Mesenchymal stem cell (in vitro differentiated cells and primary cell): ENCODE measurements around the gene GJC2.

Experiments used
- DNase-seq: peaks from one replicate; pipeline ENCODE4 v3.0.0-alpha.2; 2013
- H2AFZ ChIP-seq: one replicate; pipeline ENCODE4 v1.6.1; 2013; ENCODE audit warnings: low read depth, mild to moderate bottlenecking, control low read depth, inconsistent platforms, low read length, moderate library complexity
- H2AK5ac ChIP-seq: 2 replicates; pipeline ENCODE4 v1.6.1; 2013; ENCODE audit warnings: low read length, moderate library complexity, mild to moderate bottlenecking, inconsistent platforms; ENCODE audit not compliant: severe bottlenecking
- H2BK120ac ChIP-seq: one replicate; pipeline ENCODE4 v1.6.1; 2013; ENCODE audit warnings: low read depth, mild to moderate bottlenecking, inconsistent platforms, low read length, moderate library complexity
- H2BK12ac ChIP-seq, 2 experiments: one replicate each; pipeline ENCODE4 v1.6.1; 2013; ENCODE audit warnings: inconsistent platforms in 2 of 2, low read length in 2 of 2, mild to moderate bottlenecking in 2 of 2, moderate library complexity in 2 of 2, control low read depth in 1 of 2
- H2BK15ac ChIP-seq: one replicate; pipeline ENCODE4 v1.6.1; 2013; ENCODE audit warnings: mild to moderate bottlenecking, low read depth, inconsistent platforms; ENCODE audit not compliant: poor library complexity, severe bottlenecking
- H2BK5ac ChIP-seq: 2 replicates; pipeline ENCODE4 v1.6.1; 2013; ENCODE audit warnings: low read depth, mild to moderate bottlenecking, low read length, control low read depth, inconsistent platforms; ENCODE audit not compliant: poor library complexity, severe bottlenecking
- H3K14ac ChIP-seq, 2 experiments: one replicate each; pipeline ENCODE4 v1.6.1; 2013; ENCODE audit warnings: inconsistent platforms in 2 of 2, low read length in 2 of 2, control low read depth in 1 of 2, mild to moderate bottlenecking in 1 of 2, moderate library complexity in 1 of 2
- H3K18ac ChIP-seq, 2 experiments: one replicate each; pipeline ENCODE4 v1.6.1; 2013; ENCODE audit warnings: inconsistent platforms in 2 of 2, low read length in 2 of 2, control low read depth in 1 of 2, low read depth in 1 of 2, mild to moderate bottlenecking in 1 of 2
- H3K23ac ChIP-seq, 2 experiments: one replicate each; pipeline ENCODE4 v1.6.1; 2013; ENCODE audit warnings: inconsistent platforms in 2 of 2, low read length in 2 of 2, mild to moderate bottlenecking in 2 of 2, moderate library complexity in 2 of 2, control low read depth in 1 of 2
- H3K27ac ChIP-seq: 2 replicates; pipeline ENCODE4 v1.5.1; 2013; ENCODE audit warnings: mild to moderate bottlenecking, moderate library complexity, low read length, control low read depth, inconsistent platforms; ENCODE audit not compliant: poor library complexity, severe bottlenecking
- H3K27me3 ChIP-seq, 2 experiments: 2 replicates each; pipeline versions ENCODE4 v1.6.1 to v1.7.0; 2013; ENCODE audit warnings: low read length in 2 of 2, mild to moderate bottlenecking in 2 of 2, moderate library complexity in 2 of 2, control low read depth in 1 of 2, inconsistent platforms in 1 of 2; ENCODE audit not compliant: control insufficient read depth in 1 of 2, insufficient read depth in 1 of 2
- H3K36me3 ChIP-seq, 2 experiments: 2 replicates each; pipeline versions ENCODE4 v1.6.1 to v1.7.0; 2013; ENCODE audit warnings: low read length in 2 of 2, control low read depth in 1 of 2, inconsistent platforms in 1 of 2, low read depth in 1 of 2, mild to moderate bottlenecking in 1 of 2; ENCODE audit not compliant: insufficient read depth in 2 of 2, control insufficient read depth in 1 of 2
- H3K4ac ChIP-seq, 2 experiments: one replicate each; pipeline ENCODE4 v1.6.1; 2013; ENCODE audit warnings: inconsistent platforms in 2 of 2, low read length in 2 of 2, mild to moderate bottlenecking in 2 of 2, moderate library complexity in 2 of 2, control low read depth in 1 of 2, low read depth in 1 of 2
- H3K4me1 ChIP-seq: 2 replicates; pipeline ENCODE4 v1.6.1; 2013; ENCODE audit warnings: low read depth, low read length, control low read depth; ENCODE audit not compliant: control insufficient read depth, insufficient read depth
- H3K4me2 ChIP-seq: 2 replicates; pipeline ENCODE4 v1.6.1; 2013; ENCODE audit warnings: low read length, mild to moderate bottlenecking, inconsistent platforms; ENCODE audit not compliant: poor library complexity, severe bottlenecking
- H3K4me3 ChIP-seq, 2 experiments: 2 replicates each; pipeline versions ENCODE4 v1.5.1 to v1.7.0; 2013; ENCODE audit warnings: low read length in 2 of 2, mild to moderate bottlenecking in 2 of 2, control low read depth in 1 of 2, low read depth in 1 of 2; ENCODE audit not compliant: insufficient read depth in 1 of 2
- H3K79me1 ChIP-seq: replicated peaks from 2 replicates; pipeline ENCODE4 v1.6.1; 2013; ENCODE audit warnings: mild to moderate bottlenecking, control low read depth, low read length, inconsistent platforms; ENCODE audit not compliant: poor library complexity, severe bottlenecking
- H3K9ac ChIP-seq: 2 replicates; pipeline ENCODE4 v1.7.0; 2013; ENCODE audit warnings: mild to moderate bottlenecking, low read length, moderate library complexity
- H3K9me3 ChIP-seq: 2 replicates; pipeline ENCODE4 v1.7.0; 2013; ENCODE audit warnings: mild to moderate bottlenecking, low read length; ENCODE audit not compliant: control insufficient read depth
- H4K8ac ChIP-seq: one replicate; pipeline ENCODE4 v1.6.1; 2013; ENCODE audit warnings: inconsistent platforms, mild to moderate bottlenecking, low read length, moderate library complexity
- H4K91ac ChIP-seq: one replicate; pipeline ENCODE4 v1.6.1; 2013; ENCODE audit warnings: mild to moderate bottlenecking, low read length, inconsistent platforms
- WGBS: methylation state at CpG from one replicate; pipeline ENCODE4 v1.1.7; 2013; ENCODE audit warnings: mixed read lengths; 5-methylcytosine and 5-hydroxymethylcytosine counted together

GJC2 gene

GRCh38 chr1:228144193-228144992 lies 5.3 kb upstream of the GJC2 start:
- no peak overlapping the region for H3K27ac ChIP-seq
- H2AK5ac ChIP-seq = no peak overlapping the region
- H4K8ac ChIP-seq = no peak overlapping the region
- peak overlapping the region; percentile 34 for H4K91ac ChIP-seq
- DNase-seq = no peak
- peak overlapping the region; percentile 26 for H3K9ac ChIP-seq
- peaks cover 44% of the 10 kb centered on the region for H3K4me1 ChIP-seq
- WGBS = 97% methylated on average over 13 of the region's 16 CpGs
- H3K18ac ChIP-seq = no peak overlapping the region
- no peak overlapping the region for H3K14ac ChIP-seq
- H3K79me1 ChIP-seq = peaks cover 35% of the 10 kb centered on the region
- no peak overlapping the region for H3K4me3 ChIP-seq
- no peak overlapping the region for H3K4me2 ChIP-seq
- H2BK5ac ChIP-seq = no peak overlapping the region
- no peak overlapping the region for H2BK12ac ChIP-seq
- H2BK120ac ChIP-seq = no peak overlapping the region
- no peaks in the 10 kb centered on the region for H3K27me3 ChIP-seq
- no peak overlapping the region for H3K4ac ChIP-seq
- H3K9me3 ChIP-seq = no peaks in the 10 kb centered on the region
- no peak overlapping the region for H2BK15ac ChIP-seq
- H3K23ac ChIP-seq = no peak overlapping the region
- H2AFZ ChIP-seq = no peak overlapping the region
- H3K36me3 ChIP-seq = peaks cover 36 to 76% of the 10 kb centered on the region in 2 experiments

DNA sequence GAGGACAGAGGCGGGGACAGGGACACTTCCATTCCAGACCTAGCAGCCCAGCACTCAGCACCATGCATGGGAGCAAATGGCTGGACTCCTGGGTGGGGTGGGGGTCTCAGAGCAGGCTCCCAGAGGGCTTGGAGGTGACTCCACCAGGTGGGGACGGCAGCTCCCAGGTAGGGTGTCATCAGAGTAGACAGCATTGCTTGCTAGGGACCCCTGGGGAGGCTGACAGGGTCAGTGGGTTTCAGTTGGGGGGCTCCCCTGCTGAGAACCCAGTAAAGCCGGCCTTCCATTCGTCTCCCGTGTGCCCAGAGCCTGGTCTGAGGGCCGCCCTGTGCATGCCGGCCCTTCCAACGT lies 4.8 kb upstream of the GJC2 start:
- no peak overlapping the region for H3K4ac ChIP-seq
- 92% methylated on average over 7 of the region's 8 CpGs for WGBS
- H3K14ac ChIP-seq = no peak overlapping the region
- no peak overlapping the region for H2BK5ac ChIP-seq
- peak overlapping the region; percentile 26 for H3K9ac ChIP-seq
- no peak overlapping the region for H2BK15ac ChIP-seq
- H3K27ac ChIP-seq = no peak overlapping the region
- H3K4me2 ChIP-seq = no peak overlapping the region
- H3K9me3 ChIP-seq = no peaks in the 10 kb centered on the region
- no peak overlapping the region for H4K8ac ChIP-seq
- peaks cover 49% of the 10 kb centered on the region for H3K4me1 ChIP-seq
- no peak overlapping the region for H3K23ac ChIP-seq
- H2AK5ac ChIP-seq = no peak overlapping the region
- H3K27me3 ChIP-seq = no peaks in the 10 kb centered on the region
- no peak overlapping the region for H4K91ac ChIP-seq
- H2BK12ac ChIP-seq = no peak overlapping the region
- DNase-seq = no peak
- H3K79me1 ChIP-seq = peaks cover 39% of the 10 kb centered on the region
- H2AFZ ChIP-seq = no peak overlapping the region
- H3K18ac ChIP-seq = no peak overlapping the region
- peaks cover 36 to 82% of the 10 kb centered on the region in 2 experiments for H3K36me3 ChIP-seq
- no peak overlapping the region for H3K4me3 ChIP-seq
- no peak overlapping the region for H2BK120ac ChIP-seq

GRCh38 chr1:228145463-228146416 lies 4.0 kb upstream of the GJC2 start:
- Histone ChIP-seq H2BK5ac (no peak overlapping the region), H2AFZ (no peak overlapping the region), H2BK15ac (no peak overlapping the region), H3K36me3 (peaks cover 36 to 89% of the 10 kb centered on the region in 2 experiments), H2BK12ac (no peak overlapping the region), H3K9ac (no peak overlapping the region), H4K8ac (no peak overlapping the region), H2BK120ac (no peak overlapping the region), H3K18ac (no peak overlapping the region), H3K4me2 (no peak overlapping the region), H3K79me1 (peaks cover 40% of the 10 kb centered on the region), H3K27ac (no peak overlapping the region), H3K27me3 (no peaks in the 10 kb centered on the region), H3K4me3 (no peak overlapping the region), H3K23ac (no peak overlapping the region), H4K91ac (peak overlapping the region; percentile 67), H2AK5ac (no peak overlapping the region), H3K4me1 (peaks cover 56% of the 10 kb centered on the region), H3K4ac (no peak overlapping the region), H3K9me3 (no peaks in the 10 kb centered on the region), H3K14ac (no peak overlapping the region)
- DNase-seq = no peak
- 96% methylated on average over 31 of the region's 31 CpGs for WGBS
